SKM-1 treated with dmso at 0.1 percent for 144 hours (cell line): ENCODE data around the gene SRGAP2C.
"Not testable (repeated sequence)": the region's sequence is repeated elsewhere in the genome, so short reads cannot be mapped to it uniquely, and the experiment has no call there.

Experiments used
- DNase-seq: peaks from one replicate; lab custom pipeline; 2025; ENCODE audit not compliant: unreplicated experiment; lab: John Stamatoyannopoulos, UW

Gene SRGAP2C

GRCh38 chr1:121368910-121369309 lies 184.1 kb downstream of the SRGAP2C start:
- DNase-seq, result not testable (repeated sequence)

GRCh38 chr1:121369959-121370358 lies 185.2 kb downstream of the SRGAP2C start:
- DNase-seq, result not testable (repeated sequence)

- DNase-seq, result not testable (repeated sequence)
These were observed 190.1 kb downstream of the SRGAP2C start for GRCh38 chr1:121374851-121375367.

GRCh38 chr1:121376986-121377385 lies 192.2 kb downstream of the SRGAP2C start:
- DNase-seq, result not testable (repeated sequence)

GRCh38 chr1:121378757-121379156 lies 194.0 kb downstream of the SRGAP2C start:
- not testable (repeated sequence) for DNase-seq

- DNase-seq, result not testable (repeated sequence)
These were observed 200.0 kb downstream of the SRGAP2C start for GRCh38 chr1:121384754-121385153.

GRCh38 chr1:121385162-121385561 lies 200.4 kb downstream of the SRGAP2C start:
- not testable (repeated sequence) for DNase-seq

GRCh38 chr1:121385563-121386288 lies 201.0 kb downstream of the SRGAP2C start:
- DNase-seq, result not testable (repeated sequence)

GRCh38 chr1:121386319-121386948 lies 201.7 kb downstream of the SRGAP2C start:
- not testable (repeated sequence) for DNase-seq

GRCh38 chr1:121389895-121390560 lies 205.3 kb downstream of the SRGAP2C start:
- not testable (repeated sequence) for DNase-seq

- not testable (repeated sequence) for DNase-seq
These were observed 207.4 kb downstream of the SRGAP2C start for GRCh38 chr1:121392130-121392529.

GRCh38 chr1:121395718-121396201 lies 211.0 kb downstream of the SRGAP2C start:
- DNase-seq, result not testable (repeated sequence)

- not testable (repeated sequence) for DNase-seq
These were observed 211.7 kb downstream of the SRGAP2C start for GRCh38 chr1:121396335-121397081.

- not testable (repeated sequence) for DNase-seq
These were observed 212.3 kb downstream of the SRGAP2C start for GRCh38 chr1:121397101-121397500.

- DNase-seq, result not testable (repeated sequence)
These were observed 214.4 kb downstream of the SRGAP2C start for GRCh38 chr1:121399193-121399592.

- not testable (repeated sequence) for DNase-seq
These were observed 215.3 kb downstream of the SRGAP2C start for GRCh38 chr1:121400108-121400507.

GRCh38 chr1:121400541-121401310 lies 216.0 kb downstream of the SRGAP2C start:
- DNase-seq, result not testable (repeated sequence)

- not testable (repeated sequence) for DNase-seq
These were observed 216.7 kb downstream of the SRGAP2C start for GRCh38 chr1:121401375-121401955.

GRCh38 chr1:121403254-121403653 lies 218.5 kb downstream of the SRGAP2C start:
- DNase-seq, result not testable (repeated sequence)
